Kidney epithelial cell (primary cell): ENCODE results near the gene SMAD4. TPM values are rescaled to one million over a fixed set of nuclear protein-coding genes. Genes with fewer than 3 reads are reported as not detected.

Source experiments
- DNase-seq: peaks from one replicate; pipeline ENCODE4 v3.0.0-alpha.2; 2010; ENCODE audit warnings: low read depth
- H3K27me3 ChIP-seq: 2 replicates; pipeline ENCODE4 v1.6.0; 2011; ENCODE audit warnings: low read length; ENCODE audit not compliant: control insufficient read depth, insufficient read depth
- H3K36me3 ChIP-seq: 2 replicates; pipeline ENCODE4 v1.5.1; 2011; ENCODE audit warnings: low read length; ENCODE audit not compliant: control insufficient read depth, insufficient read depth
- H3K4me3 ChIP-seq: 2 replicates; pipeline ENCODE4 v1.5.1; 2011; ENCODE audit warnings: low read depth, mild to moderate bottlenecking, control low read depth, low read length
- total RNA-seq: library from RNA; depleted of rRNA; stranded (reverse); fragments of >200 nt; gene quantifications from 2 replicates; pipeline ENCODE4 v1.2.3, GENCODE V29; 2015
- TF ChIP-seq, protein P1 (sequence below): IDR thresholded peaks from 2 replicates; pipeline ENCODE4 v1.5.1; 2011; ENCODE audit warnings: mild to moderate bottlenecking, moderate library complexity, low read length, control low read depth, inconsistent platforms; ENCODE audit not compliant: insufficient read depth, poor library complexity, severe bottlenecking

Gene SMAD4
- total RNA-seq, 1 donor from 2014 or later, result 130 TPM

GRCh38 chr18:51039138-51040112 is 9.4 kb downstream of the SMAD4 start:
- no peaks in the 10 kb centered on the region for H3K36me3 ChIP-seq
- TF ChIP-seq, protein P1, sequence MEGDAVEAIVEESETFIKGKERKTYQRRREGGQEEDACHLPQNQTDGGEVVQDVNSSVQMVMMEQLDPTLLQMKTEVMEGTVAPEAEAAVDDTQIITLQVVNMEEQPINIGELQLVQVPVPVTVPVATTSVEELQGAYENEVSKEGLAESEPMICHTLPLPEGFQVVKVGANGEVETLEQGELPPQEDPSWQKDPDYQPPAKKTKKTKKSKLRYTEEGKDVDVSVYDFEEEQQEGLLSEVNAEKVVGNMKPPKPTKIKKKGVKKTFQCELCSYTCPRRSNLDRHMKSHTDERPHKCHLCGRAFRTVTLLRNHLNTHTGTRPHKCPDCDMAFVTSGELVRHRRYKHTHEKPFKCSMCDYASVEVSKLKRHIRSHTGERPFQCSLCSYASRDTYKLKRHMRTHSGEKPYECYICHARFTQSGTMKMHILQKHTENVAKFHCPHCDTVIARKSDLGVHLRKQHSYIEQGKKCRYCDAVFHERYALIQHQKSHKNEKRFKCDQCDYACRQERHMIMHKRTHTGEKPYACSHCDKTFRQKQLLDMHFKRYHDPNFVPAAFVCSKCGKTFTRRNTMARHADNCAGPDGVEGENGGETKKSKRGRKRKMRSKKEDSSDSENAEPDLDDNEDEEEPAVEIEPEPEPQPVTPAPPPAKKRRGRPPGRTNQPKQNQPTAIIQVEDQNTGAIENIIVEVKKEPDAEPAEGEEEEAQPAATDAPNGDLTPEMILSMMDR, result no peak
- no peak for DNase-seq

GRCh38 chr18:51041677-51042352 is 11.8 kb downstream of the SMAD4 start:
- H3K36me3 ChIP-seq, result no peaks in the 10 kb centered on the region
- no peak for DNase-seq
- TF ChIP-seq, protein P1, result no peak
- no peak overlapping the region for H3K4me3 ChIP-seq
- no peaks in the 10 kb centered on the region for H3K27me3 ChIP-seq

More at GRCh38 chr18:51039138-51040112, 9.4 kb downstream of the SMAD4 start:
- no peaks in the 10 kb centered on the region for H3K27me3 ChIP-seq
- H3K4me3 ChIP-seq, result no peak overlapping the region

- TF ChIP-seq, protein P1, result no peak
- Histone ChIP-seq H3K36me3 (no peaks in the 10 kb centered on the region), H3K27me3 (no peaks in the 10 kb centered on the region), H3K4me3 (no peak overlapping the region)
- DNase-seq, result no peak
Measured at GRCh38 chr18:51044928-51045585, 15.0 kb downstream of the SMAD4 start.

GRCh38 chr18:51048190-51048589 is 18.2 kb downstream of the SMAD4 start:
- Histone ChIP-seq H3K27me3 (no peaks in the 10 kb centered on the region), H3K4me3 (no peak overlapping the region), H3K36me3 (no peaks in the 10 kb centered on the region)
- DNase-seq, result no peak
- TF ChIP-seq, protein P1, result no peak

DNA sequence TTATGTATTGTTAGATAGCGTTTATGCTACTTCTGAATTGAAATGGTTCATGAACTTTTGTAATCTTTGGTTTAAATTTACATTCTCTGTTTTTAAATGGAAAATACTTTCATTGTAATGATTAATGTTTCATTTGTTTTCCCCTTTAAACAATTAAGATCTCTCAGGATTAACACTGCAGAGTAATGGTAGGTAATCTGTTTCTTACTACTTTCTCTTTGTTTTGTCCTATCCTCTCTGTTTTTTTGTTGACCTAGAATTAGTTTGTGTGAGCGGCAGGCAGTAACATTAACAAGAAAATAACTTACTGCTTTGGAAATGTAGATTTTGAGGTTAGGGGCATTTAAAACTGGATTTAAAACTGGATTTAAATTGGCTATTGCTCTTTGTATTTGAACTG is 19.1 kb downstream of the SMAD4 start:
- no peak for DNase-seq
- TF ChIP-seq, protein P1, result no peak
- Histone ChIP-seq H3K36me3 (no peaks in the 10 kb centered on the region), H3K27me3 (no peaks in the 10 kb centered on the region), H3K4me3 (no peak overlapping the region)
